GM15510 (cell line): ENCODE data around the gene SDC3.

Experiments used
- POLR2A ChIP-seq: IDR thresholded peaks from 3 replicates; pipeline ENCODE4 v1.6.1; 2011; ENCODE audit warnings: borderline replicate concordance; ENCODE audit not compliant: insufficient read length; ENCODE audit errors: extremely low read depth

SDC3 gene

GRCh38 chr1:30901798-30902581 is 6.6 kb downstream of the SDC3 start:
- TF ChIP-seq POLR2A, result no peak

DNA sequence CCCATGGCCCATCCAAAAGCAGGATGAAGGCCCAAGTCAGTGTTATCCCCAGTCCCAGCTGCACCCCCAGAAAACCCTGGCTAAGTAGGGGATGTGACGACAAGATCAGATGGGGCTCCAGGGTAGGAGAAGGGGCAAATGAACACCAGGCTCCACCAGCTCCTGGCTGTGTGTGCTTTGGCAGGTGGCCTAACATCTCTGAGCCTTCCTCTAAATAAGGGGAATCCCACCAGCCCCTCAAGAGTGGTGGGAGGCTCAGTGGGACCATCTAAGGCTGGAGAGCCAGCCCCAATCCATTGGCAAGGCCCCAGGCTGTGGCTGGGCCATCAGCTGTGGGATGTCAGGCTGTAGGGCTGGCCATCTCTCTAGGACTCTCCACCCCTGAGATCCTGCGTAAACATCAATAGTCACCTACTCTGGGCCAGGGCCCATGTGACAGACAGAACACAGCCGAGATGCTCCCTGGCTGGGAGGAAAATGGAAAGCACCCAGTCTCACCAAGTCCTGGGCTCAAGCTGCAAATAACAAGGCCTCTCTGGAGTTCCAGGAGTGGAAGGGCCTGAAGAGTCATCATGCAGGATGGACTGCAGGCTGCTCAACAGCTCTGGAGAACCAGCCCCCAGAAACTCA is 7.5 kb downstream of the SDC3 start:
- no peak for TF ChIP-seq POLR2A

DNA sequence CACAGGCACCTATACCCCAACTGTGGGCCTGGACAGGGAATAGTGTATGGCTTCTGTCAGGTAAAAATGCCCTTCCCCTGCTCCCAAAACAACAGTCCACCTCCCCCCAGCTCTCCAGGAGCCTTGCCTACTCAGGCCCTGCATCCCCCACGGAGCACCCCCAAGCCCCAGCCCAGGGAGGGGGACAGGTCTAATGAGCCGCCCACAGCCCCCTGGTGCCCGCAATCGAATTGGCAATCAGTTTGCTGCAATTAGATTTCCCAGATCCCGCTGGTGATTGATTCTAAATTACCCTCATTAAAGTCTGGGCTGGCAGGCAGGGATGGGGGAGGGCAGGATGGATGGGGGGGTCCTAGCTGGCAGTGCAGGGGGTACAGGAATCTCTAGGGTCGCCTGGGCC is 8.1 kb downstream of the SDC3 start:
- TF ChIP-seq POLR2A, result no peak

DNA sequence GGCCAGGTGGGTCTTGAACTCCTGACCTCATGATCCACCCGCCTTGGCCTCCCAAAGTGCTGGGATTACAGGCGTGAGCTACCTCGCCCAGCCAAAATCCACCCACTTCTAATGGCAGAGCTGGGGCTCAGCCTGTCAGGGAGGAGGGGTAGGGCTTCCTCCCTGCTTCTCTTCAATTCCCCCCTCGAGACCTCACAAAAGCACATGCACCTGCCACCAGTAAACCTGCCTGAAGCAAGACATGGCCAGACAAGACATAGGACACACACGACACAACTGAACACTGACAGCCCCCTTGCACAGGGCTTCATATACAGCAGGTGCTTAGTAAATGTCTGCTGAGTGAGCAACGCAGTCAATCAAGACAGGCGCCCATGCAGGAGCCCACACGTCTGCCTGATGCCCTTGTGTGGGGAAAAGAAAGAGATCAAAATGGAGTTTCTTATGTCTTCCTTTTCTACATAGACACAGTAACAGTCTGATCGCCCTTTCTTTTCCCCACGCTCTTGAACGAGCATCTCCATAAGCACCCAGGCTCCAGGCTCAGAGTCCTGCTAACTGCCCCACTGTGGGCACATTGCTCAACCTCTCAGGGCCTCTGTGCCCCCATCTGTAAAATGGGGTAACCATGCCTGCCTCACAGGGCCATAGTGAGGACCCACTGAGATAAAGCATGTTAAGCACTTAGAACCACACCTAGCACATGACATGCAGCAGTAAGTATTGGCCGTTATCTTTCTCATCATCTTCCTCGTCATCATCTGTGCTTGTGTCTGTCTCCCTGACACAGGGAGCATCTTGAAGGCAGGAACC is 8.8 kb downstream of the SDC3 start:
- TF ChIP-seq POLR2A, result no peak

DNA sequence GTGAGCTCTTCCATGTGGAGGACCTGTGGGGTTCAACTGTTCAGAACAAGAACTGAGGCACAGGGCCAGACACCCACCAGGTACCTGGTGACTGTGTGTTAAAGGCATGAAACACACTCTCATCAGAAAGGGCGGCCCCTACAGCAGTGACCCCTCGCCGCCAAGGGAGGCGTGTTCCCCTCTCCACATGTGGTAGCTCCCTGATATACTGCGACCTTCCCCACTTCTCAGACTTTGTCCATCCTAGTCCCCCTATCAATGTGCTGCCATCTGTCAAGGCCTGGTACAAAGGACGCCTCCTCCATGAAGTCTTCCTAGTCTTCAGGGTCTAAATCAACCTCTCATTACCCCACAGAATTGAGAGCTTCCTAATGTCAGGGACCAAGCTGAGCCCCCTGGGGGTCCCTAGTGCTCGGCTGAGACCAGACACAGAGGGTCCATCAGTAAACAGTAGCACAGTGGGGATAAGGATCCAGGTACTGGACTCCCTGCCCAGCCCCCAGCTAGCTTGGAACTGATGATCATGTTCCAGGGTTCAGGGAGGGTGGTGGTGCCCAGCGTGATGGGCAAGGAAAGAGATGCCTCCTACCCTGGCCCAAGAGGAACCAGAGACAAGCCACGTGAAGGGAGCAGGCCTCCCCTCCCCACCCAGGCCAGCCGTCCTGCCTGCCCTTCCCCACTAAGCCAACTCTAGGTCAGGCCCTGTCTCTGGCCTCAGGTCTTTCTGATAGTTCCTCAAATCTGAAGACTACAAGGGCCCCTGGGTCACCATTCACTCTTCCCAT is 10.3 kb downstream of the SDC3 start:
- TF ChIP-seq POLR2A, result no peak

DNA sequence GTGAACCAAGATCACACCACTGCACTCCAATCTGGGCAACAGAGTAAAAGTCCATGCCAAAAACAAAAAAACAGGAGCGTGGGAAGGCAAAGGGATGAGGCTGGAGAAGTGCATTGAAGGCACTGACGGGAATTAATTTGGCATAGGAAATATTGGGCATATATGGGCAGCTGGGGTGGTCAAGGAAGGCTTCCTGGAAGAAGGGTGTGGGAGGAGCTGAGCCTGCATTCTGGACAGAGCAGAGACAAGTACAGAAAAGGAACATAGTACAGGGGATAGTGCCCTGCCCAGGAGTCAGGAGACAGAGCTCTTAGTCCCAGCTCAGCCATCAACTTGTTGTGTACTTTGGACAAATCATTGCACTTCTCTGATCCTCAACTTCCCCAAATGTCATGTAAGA is 11.7 kb downstream of the SDC3 start:
- no peak for TF ChIP-seq POLR2A

DNA sequence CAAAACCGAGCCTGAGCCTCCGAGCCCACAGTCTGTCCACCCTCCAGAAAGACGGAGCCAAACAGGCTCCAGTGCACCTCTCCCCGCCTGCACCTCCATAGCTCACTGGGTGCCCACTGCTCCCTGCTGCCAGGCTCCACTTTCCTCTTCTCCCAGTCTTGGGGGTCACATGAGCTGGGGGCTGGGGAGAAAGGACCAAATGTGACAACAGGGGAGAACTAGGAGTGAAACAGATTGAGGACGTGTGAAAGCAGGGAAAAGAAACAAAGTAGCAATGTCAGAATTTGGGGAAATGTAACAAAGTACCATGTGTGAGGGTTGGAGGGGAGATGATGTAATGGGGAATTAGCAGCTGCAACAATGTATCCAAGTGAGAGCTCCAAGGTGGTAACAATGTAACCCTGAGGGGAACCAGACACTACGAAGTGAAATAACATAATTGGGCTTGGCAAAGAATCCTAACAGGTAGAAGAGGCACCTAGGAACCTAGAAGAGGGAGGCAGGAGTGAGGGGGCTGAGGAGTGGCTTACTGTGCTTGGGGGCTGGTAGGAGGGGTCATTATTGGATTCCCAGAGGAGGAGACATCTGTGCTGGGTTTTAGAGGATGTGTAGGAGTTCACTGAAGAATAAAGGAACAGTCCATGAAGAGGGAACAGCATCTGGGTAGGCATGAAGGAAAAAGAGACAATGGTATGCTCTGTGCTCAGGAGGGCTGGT is 12.5 kb downstream of the SDC3 start:
- no peak for TF ChIP-seq POLR2A

GRCh38 chr1:30895382-30895943 is 13.1 kb downstream of the SDC3 start:
- TF ChIP-seq POLR2A, result no peak

- no peak for TF ChIP-seq POLR2A
Measured at GRCh38 chr1:30894508-30894973, 14.0 kb downstream of the SDC3 start.

- TF ChIP-seq POLR2A, result no peak
Measured at GRCh38 chr1:30893776-30894507, 14.6 kb downstream of the SDC3 start.

DNA sequence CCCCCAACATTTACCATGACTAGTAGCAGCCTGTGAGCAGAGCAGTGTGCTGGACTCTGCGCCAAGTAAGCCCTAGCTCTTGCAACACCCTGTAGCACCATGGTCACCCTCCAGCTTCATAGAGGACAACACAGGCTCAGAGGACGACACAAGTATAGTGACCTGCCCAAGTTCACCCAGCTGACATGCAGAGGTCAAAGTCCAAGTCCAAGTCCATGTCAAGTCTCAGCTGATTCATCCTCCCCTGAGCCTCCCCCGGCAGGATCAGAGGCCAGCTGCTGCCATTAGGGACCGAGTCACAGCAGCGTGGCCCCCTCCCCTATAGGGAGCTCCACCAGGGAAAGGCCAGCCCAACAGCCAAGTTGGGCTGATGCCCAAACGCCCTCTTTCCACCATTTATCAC is 15.9 kb downstream of the SDC3 start:
- TF ChIP-seq POLR2A, result no peak

DNA sequence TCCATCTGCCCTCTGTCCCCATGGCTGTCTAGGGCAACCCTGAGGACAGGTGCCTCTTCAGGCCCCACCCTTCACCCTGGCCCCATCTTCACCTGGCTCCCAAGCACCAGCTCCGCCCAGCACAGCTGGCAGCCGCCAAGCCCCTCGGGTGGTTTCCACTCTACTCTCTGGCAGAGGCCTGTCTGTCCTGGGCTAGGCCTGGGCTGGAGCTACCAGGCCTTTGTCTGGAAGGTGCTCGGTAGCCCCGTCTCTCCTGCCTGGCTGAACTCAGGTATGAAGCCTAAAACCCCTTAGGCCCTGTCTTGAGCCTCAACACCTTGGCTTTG is 17.4 kb downstream of the SDC3 start:
- no peak for TF ChIP-seq POLR2A
